GM08714 (cell line): ENCODE results near the gene MPND.

Experiments used
- H3K4me3 ChIP-seq: fragments of 200-500 bp; sonication (Bioruptor generic); 2 replicates; pipeline ENCODE4 v1.5.1; 2014; ENCODE audit warnings: mild to moderate bottlenecking, low read length, inconsistent platforms
- ZNF274 ChIP-seq: IDR thresholded peaks from 2 replicates; pipeline ENCODE4 v1.6.1; 2012; ENCODE audit warnings: mild to moderate bottlenecking, low read depth, low read length

The MPND gene

DNA sequence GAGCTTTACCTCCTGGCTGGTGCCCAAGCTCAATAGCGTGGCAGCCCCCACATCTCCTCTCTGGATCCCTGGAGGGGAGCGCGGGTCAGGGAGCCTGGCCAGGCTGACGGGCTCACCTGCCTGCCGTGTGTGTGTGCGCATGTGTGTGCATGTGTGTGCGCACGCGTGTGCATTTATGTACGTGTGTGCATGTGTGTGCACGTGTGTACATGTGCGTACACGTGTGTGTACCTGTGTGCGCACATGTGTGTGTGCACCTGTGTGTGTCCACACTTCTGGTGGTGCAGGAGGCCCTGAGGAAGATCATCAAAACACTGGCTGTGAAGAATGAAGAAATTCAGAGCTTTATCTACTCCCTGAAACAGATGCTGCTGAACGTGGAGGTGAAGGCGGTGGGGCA, 37.7 kb upstream of the MPND start:
- no peak overlapping the region for H3K4me3 ChIP-seq
- TF ChIP-seq ZNF274, result no peak

DNA sequence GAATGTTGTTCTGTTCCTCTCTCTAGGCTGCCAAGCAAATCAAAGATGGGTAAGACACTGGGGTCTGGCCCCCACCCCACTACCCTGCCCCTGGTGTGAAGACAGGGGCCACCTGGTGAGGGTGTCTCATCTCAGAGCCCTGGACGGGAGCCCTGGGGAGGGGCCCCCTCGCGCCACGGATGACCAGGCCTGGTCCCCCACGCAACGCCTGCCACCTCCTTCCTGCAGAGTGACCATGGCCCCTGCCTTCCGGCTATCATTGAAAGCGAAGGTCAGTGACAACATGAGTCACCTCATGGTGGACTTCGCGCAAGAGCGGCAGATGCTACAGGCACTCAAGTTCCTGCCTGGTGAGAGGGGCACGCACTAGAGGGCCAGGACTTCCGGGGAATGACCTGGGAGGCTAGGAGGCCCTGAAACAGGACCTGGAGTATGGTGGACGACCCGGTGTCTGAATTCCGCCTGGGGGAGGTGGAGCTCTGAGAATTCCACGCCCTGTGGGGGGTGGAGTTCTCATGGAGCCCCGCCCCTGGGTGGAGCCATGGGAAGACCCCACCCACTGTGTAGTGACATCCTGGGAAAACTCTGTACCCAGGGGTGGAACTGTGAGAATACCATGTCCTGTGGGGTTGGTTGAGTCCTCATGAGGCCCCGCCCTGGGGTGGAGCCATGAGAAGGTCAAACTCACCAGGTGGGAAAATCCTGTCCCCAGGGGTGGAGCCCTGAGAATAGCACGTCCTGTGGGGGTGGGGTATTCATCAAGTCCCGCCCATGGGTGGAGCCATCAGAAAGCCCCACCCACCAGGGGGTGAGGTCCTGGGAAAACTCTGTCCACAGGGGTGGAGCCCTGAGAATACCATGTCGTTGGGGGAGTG, 32.9 kb upstream of the MPND start:
- no peak overlapping the region for H3K4me3 ChIP-seq
- TF ChIP-seq ZNF274, result no peak

DNA sequence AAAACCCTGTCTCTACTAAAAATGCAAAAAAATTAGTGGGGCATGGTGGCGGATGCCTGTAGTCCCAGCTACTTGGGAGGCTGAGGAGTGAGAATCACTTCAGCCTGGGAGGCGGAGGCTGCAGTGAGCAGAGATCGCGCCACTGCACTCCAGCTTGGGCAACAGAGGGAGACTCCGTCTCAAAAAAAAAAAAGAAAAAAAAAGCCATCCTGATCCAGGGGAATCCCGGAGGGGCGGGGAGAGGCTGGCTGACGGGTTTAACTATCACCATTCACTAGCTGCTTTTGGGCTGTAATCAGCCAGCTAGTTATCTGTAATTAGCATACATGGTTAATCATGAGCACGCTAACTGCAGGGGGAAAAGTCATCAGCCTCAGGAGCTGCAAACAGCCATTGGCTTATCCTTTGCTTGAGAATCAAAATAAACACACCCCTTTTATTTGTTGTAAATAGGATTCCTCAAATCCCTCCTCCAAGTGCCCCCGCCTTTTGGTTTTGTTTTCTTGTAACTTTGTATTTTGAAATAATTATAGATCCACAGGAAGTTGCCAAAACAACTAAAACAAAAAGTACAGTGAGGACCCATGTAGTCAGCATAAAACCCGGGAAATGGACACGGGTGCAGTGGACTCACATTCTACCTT, 29.4 kb upstream of the MPND start:
- H3K4me3 ChIP-seq, result no peak overlapping the region
- TF ChIP-seq ZNF274, result no peak

DNA sequence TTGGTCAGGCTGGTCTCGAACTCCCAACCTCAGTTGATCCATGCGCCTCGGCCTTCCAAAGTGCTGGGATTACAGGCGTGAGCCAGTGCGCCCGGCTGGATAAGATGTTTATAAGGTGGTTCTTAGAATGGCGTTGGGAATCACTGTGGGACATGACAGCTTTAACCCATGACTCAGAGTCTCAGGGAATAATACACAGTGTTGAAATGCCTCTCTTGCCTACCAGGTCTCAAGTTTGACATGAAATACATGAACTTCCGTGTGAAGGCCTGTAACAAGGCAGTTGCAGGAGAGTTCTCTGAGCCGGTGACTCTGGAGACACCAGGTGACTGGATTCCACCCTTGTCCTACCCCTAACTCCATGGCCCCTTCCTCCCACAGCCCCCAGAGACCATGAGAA, 26.4 kb upstream of the MPND start:
- no peak for TF ChIP-seq ZNF274
- H3K4me3 ChIP-seq, result no peak overlapping the region

DNA sequence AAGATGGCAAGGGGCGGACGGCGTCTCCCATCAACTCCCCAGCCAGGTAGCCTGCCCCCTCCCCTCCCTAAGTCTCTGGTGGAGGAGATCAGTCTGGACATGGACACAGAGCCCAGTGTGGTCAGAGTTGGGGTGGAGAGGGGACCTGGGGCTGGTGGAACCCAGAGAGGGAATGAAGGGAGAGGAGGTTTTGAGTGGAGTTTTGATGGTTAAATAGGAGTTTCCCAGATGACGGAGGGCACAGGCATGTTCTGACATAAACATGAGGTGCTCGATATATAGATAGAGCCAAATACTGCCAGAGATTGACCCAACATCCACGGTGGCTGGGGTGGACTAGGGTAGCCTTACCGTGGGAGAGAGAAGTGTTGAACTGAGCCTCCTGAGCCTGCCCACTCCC, 24.9 kb upstream of the MPND start:
- no peak overlapping the region for H3K4me3 ChIP-seq
- no peak for TF ChIP-seq ZNF274

DNA sequence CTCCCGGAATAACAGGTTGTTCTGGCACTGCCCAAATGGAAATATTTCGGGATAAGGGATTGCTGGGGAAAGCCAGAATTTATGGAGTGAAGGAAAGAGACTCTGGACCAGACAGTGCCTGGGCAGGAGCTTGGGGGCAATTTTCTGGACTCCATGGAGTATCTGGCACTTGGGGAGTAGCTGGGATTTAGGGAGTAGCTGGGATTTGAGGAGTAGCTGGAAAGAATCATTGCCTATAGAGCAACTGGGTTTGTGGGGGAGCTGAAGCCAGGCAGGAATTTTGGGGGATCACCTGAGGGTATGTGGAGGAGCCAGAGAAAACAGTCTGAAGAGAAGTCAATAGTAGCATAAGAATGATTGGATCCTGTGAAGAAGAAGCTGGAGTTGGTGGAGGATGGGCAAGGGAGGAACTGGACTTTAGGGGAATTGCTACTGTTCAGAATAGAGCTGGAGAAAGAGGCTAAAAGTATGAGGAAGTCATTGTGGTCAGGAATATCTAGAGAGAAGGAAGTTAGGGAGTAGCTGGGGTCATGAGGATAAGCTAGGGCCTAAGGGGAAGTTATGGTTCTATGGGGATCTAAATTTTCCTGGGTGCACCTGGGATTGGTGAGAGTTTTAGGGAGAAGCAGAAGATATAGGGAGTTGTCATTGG, 24.2 kb upstream of the MPND start:
- H3K4me3 ChIP-seq, result no peak overlapping the region
- no peak for TF ChIP-seq ZNF274

DNA sequence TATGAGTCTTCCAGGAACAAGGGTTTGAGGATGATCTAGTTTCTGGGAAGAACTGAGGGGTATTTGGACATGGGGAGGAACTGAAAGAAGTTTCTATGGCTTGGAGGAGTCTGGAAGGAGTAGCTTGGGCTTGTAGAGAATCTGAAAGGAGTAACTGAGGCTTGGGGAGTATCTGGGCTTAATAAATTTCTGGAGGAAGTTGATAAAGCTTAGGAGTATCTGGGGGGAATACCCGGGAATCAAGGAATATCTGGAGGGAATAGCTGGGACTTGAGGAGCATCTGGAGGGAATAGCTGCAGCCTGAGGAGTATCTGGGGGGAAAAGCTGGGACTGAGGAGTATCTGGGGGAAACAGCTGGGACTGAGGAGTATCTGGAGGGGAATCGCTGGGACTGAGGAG, 22.9 kb upstream of the MPND start:
- TF ChIP-seq ZNF274, result no peak
- H3K4me3 ChIP-seq, result no peak overlapping the region

DNA sequence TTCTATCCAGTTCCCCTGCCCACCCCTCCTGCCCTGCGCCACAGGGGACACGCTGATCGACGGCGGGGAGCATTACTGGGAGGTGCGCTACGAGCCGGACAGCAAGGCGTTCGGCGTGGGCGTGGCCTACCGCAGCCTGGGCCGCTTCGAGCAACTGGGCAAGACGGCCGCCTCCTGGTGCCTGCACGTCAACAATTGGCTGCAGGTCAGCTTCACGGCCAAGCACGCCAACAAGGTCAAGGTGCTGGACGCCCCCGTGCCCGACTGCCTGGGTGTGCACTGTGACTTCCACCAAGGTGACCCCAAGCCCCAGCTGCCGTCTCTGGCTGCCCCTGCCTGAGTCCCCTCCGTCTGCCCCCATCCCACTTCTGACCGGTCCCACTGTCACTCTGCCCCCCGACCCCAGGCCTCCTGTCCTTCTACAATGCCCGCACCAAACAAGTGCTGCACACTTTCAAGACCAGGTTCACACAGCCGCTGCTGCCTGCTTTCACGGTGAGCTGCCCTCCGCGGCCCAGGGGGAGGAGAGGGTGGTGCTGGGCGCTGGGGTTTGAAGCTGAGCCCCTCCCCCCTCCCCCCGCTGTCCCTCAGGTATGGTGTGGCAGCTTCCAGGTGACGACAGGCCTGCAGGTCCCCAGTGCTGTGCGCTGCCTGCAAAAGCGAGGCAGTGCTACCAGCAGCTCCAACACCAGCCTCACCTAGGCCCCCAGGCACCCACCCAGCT, 20.3 kb upstream of the MPND start:
- H3K4me3 ChIP-seq, result no peak overlapping the region

DNA sequence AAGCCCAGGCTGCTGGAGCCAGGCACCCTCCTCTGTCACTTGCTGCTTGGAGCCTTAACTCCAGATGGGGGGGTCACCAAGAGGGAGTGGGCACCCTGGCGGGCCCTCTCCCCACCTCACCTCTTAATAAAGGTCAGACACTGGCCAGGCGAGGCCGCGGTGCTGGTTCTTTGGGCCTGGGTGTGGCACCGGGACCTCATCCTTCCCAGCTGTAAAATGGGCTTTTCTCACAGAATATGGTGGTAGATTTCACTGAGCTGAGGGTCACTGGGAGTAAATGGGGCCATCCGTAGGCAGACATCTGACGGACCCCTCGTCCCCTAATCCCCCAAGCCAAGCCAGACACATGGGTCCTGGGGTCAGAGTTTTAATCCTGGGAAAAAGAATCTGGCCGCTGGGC, 19.7 kb upstream of the MPND start:
- H3K4me3 ChIP-seq, result no peak overlapping the region
- no peak for TF ChIP-seq ZNF274

More for the DNA sequence above, 20.3 kb upstream of the MPND start:
- no peak for TF ChIP-seq ZNF274

DNA sequence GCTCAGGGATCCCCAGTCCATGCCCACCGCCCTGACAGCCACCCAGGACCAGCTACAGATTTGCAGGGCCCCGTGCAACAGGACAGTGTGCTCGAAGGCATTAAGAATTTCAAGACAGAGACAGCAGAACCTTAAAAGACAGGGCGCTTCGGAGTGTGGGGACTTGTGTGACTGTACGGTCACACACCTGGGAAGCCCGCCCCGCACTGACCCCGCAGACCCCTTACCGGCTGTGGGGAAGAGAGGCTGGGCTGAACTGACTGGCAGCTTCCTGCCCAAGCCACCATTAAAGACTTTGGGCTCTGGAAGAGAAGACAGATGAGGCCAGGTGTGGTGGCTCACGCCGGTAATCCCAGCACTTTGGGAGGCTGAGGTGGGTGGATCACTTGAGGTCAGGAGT, 19.1 kb upstream of the MPND start:
- H3K4me3 ChIP-seq, result no peak overlapping the region
- no peak for TF ChIP-seq ZNF274

DNA sequence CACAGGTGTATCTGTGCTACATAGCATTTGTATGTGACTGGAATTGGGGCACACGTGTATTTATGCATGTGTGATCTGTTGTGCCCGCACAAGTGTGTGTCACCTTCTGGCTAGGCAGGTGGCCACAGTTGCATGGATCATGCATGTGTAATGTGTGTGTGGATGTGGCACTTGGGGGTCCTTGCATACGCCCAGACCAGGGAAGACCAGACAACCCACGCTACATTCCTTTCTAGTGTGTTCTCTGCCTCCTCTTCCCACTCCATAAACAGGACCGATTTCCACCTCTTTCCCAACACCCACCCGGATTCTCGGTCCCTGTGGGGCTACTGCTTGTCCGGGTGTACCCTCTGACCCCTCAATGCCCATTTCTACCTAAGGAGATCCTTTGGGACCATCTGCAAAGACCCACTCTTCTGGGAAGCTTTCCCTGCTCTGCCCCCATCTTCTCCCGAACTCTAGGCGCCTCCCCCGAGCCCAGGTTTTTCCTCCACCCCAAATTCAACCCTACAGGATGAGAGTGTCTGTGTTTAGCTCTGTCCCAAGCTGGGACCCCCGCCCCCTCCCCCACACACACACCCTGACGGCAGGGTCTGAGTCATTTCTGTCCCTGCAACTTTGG, 17.0 kb upstream of the MPND start:
- H3K4me3 ChIP-seq, result no peak overlapping the region
- TF ChIP-seq ZNF274, result no peak

DNA sequence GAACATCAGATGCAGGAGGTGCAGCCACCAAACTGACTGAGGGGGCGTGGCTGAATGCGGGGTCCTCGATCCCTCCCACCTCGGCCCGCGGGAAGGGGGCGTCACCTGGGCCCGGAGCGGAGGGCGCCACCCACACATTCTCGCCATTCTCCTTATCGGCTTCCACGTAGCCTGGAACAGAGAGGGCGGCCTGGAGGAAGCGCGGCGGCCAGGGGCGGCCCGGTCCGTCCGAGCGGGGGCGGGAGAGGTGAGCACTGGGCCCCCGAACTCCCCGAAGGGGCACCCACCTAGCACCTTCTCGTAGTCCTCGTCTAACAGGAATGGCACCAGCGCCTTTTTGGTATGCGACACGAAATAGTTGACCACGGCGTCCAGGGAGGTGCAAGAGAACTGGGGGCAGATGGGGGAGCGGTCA, 16.5 kb upstream of the MPND start:
- no peak overlapping the region for H3K4me3 ChIP-seq
- TF ChIP-seq ZNF274, result no peak

DNA sequence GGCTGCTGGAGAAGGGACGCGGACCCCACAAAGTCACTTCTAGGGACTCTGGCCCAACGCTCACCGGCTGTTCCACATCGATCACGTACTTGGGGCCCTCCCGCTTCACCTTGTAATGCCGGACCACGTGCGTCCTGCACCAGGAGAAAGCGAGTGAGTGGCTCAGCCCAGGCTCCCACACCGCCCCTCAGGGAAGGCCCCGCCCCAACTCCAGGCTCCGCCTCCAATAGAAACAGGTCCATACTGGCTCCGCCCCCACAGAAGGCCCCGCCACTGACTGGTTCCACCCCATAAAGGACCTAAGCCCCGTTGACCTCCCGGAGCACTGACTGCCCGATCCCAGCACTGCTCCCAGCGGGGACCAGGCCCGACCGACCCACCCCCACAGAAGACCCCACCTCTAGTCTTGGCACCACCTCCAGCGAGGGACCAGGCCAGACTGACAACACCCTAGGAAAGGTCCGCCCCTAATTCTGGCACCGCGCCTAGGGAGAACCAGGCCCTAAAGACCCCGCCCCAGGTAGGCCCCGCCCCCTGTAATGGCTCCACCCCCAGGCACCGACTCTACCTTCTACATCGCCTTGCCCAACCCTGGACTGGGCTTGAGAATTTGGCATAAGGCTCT, 16.0 kb upstream of the MPND start:
- TF ChIP-seq ZNF274, result no peak
- no peak overlapping the region; the same call in 1 of the 2 replicates for H3K4me3 ChIP-seq
